HG03064 (cell line): Measurements from ENCODE around the gene GCAT.

ENCODE experiments used
- ATAC-seq: cut with Tn5 transposase; IDR thresholded peaks from one replicate; pipeline ENCODE4 v1.9.1; 2021; ENCODE audit warnings: low read depth; ENCODE audit not compliant: unreplicated experiment

GCAT gene

GRCh38 chr22:37831472-37831871 is 23.7 kb downstream of the GCAT start:
- ATAC-seq, result no peak

DNA sequence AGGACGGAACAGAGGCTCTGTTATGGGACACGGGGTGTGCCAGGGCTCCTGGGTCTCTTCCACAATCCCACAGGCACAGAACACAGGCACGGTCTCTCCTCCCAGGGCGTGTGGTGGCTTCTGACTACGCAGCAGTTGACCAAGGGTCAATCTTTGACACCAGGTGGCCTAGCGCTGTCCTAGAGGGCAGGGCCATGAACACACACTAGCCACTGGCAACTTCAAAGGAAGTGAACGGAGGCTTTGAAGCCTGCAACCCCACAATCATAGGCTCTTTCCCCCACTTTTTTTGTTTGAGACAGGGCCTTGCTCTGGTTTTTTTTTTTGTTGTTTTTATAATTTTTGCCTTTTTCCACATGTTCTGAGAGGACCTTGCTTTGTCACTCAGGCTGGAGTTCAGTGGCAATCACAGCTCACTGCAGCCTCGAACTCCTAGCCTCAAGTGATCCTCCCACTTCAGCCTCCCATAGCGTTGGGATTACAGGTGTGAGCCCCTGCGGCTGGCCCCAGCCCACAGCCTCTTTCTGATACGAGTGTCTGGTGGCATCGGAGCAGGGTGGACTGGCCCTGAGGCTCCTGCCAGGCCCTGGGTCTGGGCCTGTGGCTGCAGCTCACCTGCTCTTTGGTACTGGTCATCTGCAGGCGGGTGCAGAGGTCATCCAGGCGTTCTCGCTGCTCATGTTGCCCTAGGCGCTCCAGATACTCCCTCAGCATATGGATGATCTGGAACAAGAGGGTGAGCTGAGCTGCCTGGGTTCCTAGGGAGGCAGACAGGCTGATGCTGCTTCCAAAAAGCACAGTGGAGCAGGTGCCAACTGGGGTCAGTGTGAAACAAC is 24.5 kb downstream of the GCAT start:
- ATAC-seq, result no peak

GRCh38 chr22:37842015-37842793 is 34.5 kb downstream of the GCAT start:
- ATAC-seq, result no peak

- ATAC-seq, result peak; percentile 48
Observed at GRCh38 chr22:37843741-37844089, 36.0 kb downstream of the GCAT start.

DNA sequence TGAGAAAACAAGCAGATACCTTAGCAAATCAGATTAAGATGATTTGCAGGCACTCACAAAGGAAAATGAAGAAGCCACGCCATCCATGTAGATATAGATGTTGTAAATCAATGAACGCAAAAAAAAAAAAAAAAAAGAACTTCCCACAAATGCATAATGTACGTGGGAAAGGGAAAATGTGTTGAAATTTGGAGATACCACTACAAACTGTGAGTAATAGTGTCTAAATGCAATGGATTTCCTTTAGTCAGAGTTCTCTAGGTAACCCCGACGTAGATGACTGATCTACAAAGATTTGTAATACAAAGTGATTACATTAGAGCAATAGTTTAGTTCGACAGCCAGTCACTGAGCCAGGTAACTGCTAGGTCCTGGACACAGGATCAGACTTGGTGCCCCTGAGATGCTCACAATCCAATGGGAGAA is 37.2 kb downstream of the GCAT start:
- ATAC-seq, result no peak

DNA sequence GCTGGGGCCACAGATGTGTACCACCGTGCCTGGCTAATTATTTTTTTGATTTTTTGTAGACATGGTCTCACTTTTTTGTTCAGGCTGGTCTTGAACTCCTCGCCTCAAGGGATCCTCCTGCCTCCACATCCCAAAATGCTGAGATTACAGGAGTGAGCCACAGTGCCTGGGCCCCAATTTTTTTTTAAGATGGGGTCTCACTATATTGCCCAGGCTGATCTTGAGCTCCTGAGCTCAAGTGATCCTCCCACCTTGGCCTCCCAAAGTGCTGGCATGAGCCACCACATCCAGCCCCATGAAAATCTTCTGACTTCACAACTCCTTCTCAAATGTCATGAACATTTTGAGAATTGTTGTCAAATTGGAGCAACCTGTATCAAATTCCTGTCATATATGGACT is 38.7 kb downstream of the GCAT start:
- ATAC-seq, result no peak

DNA sequence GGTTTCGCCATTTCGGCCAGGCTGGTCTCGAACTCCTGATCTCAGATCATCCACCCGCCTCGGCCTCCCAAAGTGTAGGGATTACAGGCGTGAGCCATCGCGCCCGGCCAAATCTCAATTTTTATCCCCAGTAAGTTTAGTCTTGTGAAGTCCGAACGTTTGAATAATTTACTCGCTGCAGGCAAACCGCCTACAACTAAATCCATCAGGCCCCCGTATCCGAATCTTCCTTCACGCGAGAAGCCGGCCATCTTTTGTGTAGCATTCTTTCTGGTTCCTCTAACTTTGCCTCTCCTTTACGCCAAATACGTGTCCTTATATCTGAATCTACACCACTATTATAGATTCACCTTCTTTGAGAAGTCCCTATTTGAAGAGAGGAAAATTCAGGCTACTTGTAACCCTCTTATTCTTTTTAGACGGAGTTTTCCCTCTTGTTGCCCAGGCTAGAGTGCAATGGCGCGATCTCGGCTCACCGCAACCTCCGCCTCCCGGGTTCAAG is 40.9 kb downstream of the GCAT start:
- ATAC-seq, result no peak

DNA sequence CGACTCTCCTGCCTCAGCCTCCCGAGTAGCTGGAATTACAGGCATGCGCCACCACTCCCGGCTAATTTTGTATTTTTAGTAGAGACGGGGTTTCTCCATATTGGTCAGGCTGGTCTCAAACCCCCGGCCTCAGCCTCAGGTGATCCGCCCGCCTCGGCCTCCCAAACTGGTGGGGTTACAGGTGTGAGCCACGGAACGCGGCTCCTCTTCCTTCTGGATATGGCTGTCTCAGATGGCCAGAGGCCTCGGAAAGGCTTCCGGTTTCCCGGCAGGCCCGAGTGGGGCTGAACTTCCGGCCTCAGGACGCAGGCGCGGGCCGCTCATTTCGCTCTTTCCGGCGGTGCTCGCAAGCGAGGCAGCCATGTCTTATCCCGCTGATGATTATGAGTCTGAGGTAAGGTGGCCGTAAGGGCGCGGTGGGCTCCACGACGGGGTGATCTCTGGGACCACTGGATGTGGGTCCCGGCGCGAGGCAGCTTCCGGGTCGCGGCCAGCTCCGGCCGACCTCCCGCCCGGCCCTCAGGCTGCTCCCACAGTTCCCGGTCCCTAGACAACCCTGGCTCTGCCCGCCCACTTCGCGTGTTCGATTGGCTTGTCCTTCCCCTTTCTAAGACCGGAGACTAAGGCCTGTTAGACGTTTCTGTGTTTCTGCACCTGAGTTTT is 41.5 kb downstream of the GCAT start, which contains the start of gene EIF3L:
EIF3L (plus strand) TSS at position 331 of the 663 bp plus-strand sequence; CDS start at position 362, 31 bp downstream.
- ATAC-seq, result no peak

DNA sequence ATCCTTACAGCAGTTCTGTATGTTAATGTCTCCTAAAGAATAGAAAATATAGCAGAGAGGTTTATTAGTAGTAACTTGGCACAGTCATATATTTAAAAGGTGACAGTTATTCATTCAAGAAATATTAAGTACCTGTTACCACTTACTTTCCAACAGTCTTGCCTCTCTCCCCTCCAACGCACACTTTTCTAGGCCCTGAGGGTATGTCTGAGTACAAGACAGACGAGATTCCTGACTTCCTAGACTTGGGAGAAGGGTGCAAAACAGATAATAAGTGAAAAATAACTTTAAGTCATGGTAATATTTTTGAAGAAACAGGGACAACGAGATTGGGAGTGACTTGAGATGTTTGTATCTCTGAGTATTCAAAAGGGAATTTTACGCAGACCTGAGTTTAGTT is 43.1 kb downstream of the GCAT start:
- ATAC-seq, result no peak

DNA sequence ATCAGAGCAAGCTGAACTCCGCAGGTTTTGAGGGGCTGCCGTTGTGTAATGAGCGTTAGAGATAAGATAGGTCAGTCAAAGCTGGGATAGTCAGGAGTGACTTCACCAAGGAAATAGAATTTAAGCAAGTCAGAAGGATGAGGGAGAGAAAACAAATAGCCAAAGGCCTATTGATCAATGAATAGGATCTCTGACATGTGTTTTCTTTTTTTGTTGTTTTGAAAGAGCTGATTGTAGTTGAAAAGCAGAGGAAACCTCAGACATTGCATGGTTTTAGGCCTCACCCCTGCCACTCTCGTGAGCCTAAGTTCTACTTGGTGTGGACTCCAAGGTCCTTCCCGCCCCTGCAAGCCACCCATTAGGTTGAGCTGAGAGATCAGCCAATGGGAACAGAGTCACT is 44.7 kb downstream of the GCAT start:
- no peak for ATAC-seq

- no peak for ATAC-seq
Observed at GRCh38 chr22:37854946-37855345, 47.2 kb downstream of the GCAT start.

DNA sequence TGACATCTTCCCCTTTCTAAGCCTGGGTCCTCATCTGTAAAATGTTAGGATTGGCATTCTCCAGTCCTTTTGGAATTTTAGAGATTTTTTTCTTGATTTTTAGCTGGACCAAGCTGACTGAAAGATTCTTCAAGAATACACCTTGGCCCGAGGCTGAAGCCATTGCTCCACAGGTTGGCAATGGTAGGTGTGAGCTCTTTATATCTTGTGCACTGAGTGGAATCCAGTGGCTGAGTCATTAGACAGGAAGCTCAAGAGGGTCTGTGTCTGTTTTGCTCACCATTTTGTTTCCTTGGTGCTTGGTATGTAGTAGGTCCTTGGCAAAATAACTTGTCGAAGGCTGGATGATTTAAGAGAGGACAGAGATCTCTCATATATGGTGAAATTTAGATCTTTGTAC is 47.7 kb downstream of the GCAT start:
- ATAC-seq, result no peak

DNA sequence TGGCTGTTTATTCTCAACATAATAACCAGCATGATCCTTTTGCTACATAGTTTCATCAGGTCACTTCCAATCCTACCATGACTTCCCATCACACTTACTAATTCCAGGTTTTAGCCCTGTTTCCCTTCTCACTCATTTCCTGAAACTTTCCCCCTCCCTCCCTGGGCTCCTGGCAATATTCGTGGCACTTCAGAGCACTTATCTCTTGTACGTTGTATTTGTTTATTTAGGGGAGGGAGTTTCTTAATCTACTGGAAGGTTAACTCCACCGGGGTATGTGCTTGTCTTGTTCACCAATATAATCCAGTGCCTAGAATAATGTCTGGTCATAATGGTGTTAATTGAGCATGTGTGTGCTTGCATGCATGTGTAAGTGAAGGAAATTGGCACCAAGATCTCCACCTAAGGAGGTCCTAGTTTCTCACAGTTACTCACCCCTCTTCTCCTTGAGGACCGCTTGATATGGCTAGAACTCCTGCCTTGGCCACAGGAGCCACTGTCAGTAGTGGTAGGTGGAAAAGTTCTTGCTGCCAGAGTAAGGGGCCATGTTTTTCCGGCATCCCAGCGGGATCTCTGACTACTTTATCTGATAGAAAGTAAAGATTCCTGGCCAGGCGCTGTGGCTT is 53.2 kb downstream of the GCAT start:
- no peak for ATAC-seq

DNA sequence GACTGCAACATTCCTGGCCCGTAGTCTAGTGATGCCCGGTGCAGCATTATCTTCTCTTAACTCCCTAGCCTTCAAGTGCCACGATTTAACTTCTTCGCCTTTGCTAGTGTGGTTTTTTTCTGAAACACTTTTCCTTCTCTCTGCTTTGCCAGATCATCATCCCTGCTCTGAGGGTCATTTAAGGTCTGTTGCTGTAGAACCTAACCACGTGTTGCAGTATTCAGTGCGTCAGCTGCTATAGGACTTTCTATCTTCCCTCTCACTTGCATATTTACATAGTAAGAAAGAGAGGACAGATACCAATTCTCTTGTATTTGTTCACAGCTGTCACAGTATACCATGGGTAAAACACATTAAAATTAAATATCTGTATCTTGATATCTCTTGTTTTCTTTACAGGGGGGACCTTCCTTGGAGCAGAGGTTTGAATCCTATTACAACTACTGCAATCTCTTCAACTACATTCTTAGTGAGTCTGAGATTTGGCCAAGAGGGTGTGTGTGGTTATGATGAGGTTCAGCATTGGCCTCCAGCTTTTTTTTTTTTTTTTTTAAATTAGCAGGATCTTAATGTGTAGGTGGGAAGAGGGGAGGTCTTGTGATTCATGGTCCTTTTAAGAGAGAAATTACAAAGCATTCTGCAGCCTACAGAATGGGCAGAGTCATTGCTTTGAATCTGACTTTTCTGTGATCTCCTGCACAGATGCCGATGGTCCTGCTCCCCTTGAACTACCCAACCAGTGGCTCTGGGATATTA is 55.0 kb downstream of the GCAT start:
- no peak for ATAC-seq

- no peak for ATAC-seq
Observed at GRCh38 chr22:37865510-37865909, 57.8 kb downstream of the GCAT start.
